ENCODE measurements around the gene MPP3.

- no peak for TF ChIP-seq CTCF (IDR thresholded peaks at IDR 0.05)
- TF ChIP-seq POLR2A (IDR thresholded peaks at IDR 0.05), result no peak
These were observed 40.9 kb upstream of the MPP3 start for GRCh38 chr17:43873815-43874214.

Measured in testis (tissue), 2 donors.